ENCODE results near the gene C2CD5. TPM values are rescaled to one million over a fixed set of nuclear protein-coding genes. Genes with fewer than 3 reads are reported as not detected.
"Not testable (repeated sequence)": the region's sequence is repeated elsewhere in the genome, so short reads cannot be mapped to it uniquely, and the experiment has no call there.

The C2CD5 gene
- polyA plus RNA-seq, 10 donors: 22.0 to 51.2 (median 32.0) TPM

DNA sequence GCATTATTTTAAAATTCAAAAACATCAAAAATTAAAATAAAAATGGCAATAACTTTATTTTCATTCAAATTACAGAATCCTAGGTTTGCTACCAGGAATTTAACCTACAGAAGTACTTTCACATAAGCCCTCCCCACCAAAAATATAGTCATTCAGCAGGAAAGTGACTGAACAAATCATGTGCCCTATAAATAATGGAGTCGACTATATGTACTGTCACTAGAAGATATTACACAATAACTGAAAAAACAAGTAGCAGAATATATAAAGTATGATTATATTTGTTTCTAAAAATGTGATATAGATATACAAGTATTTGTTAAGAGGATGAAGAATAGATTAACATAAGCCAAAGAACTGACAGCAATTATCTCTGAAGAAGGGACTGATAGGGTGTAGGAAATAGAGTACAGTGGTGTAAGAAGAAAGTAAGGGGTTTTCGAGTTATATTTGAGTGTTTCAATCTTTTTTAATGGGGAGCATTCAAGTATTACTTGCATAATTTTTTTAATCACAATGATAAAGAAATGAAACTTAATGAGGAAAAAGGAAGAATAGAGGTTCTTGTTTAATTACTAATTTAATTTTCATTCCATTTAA lies 7.9 kb downstream of the C2CD5 start:
- DNase-seq: no peak

DNA sequence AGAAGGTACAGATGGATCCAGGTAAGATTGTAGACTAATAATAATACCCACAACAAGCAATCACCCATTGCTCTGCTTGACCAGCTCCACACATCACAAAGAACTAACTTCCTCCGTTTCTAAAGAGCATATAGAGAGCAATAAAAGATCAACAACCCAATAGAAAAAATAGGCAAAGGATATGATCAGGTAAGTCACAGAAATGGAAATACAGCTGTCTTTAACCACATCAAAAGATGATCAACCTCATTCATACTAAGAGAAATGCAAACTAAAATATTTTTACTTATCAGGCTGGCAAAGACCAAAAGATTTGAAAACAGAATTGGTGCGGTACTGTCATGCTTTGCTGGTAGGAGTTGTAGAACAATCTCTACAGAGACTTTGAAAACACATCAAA lies 8.9 kb downstream of the C2CD5 start:
- no peak for DNase-seq

DNA sequence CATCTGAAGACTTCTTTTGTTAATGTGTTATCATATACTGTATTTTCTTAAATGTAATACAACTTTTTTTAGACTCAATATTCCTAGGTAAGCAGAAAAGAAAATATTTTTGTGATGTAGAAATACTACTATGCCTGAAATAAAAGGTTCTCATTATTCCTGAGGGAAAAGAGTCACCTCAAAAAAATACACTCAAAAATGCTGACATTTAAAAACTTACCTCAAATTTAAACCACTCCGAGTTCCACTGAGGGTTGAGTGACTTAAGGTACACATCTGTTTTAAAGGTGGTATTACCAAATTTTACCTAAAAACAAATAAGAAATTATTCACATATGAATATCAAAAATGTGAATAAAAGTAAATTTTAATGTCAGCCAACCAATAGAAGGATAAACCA lies 9.3 kb downstream of the C2CD5 start:
- no peak for DNase-seq

DNA sequence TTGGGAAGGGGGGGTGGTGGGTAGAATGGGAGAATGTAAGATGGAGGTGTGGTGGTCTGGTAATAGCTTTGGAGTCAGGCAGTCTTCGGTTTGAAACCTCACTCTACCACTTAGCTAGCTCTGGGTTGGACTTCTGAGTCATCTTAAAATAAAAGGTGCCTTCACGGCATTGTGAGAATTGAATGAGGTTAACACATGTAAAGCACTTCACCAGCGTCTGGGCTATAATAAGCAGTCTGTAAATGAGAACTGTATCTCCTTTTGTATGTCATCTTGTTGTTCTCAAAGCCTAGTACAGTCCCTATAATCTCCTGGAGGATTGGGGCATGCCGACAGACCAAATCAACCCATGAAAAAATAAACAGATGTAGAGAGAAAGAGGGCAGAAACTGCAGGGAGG lies 11.2 kb downstream of the C2CD5 start:
- DNase-seq: no peak

DNA sequence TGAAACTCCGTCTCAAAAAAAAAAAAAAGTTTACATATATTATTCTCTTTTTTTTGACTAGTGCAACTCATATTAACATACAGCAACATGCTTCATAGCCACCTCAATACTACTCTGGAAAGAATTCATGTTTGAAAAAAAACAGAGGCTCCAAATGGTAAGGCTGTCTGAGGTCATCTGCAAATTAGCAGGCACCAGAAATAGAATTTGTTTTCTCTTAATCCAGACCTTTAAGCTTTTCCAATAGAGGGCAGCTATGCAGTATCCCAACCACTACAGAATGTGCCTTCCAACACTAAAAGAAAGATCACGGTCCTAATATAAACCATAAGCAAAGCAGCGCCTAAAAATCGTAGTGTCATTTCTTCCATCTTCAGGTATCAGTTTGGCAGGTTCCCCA lies 12.0 kb downstream of the C2CD5 start:
- no peak for DNase-seq

DNA sequence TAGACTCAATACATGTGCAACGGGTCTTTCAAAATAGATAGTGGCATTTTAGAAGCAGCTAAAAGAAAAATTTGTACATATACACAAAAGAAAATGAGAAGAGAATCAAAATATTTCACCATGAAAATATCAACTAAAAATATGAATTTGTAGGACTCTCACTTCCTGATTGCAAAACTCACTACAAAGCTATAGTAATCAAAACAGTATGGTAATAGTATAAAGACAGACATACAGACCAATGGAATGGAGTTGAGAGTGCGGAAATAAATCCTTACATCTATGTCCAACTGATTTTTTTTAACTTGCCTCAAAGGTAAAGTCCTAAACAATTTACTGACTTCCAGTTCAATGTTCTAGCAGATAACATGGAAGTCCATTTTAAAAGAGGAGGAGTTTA lies 13.1 kb downstream of the C2CD5 start:
- DNase-seq: no peak

DNA sequence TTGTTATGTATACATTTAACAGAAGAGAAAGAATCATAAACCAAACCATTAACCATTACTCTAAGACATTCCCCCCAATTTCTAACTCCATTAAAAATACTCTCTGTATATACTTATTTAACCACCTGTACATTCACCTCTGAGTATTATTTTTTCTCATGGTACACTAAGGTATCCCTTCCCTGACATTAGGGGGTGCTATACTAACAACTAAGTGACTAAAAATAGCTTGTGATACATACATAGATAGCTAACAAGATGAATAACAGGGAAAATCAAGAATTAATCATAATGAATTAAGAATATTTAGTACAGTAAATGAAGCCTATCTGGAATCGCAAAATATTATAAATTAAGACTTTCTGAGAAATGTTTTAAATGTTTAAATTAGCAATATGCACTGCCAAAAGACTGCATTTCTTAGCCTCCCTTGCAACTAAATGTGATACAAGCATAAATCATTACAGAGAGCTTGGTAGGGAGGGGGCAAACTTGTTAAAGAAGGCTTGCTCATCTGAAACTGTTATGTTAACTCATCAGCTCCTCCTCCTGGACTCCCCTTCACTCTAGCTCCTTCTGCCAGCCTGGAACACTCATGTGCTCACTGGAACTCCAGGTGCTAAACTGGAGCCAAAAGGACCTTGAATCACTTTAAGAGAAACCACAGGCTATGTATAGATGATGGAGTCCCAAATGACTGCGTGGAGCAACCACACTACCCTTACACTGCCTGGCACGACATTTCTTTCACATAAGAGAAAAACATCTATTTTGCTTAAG lies 14.9 kb downstream of the C2CD5 start:
- no peak for DNase-seq

DNA sequence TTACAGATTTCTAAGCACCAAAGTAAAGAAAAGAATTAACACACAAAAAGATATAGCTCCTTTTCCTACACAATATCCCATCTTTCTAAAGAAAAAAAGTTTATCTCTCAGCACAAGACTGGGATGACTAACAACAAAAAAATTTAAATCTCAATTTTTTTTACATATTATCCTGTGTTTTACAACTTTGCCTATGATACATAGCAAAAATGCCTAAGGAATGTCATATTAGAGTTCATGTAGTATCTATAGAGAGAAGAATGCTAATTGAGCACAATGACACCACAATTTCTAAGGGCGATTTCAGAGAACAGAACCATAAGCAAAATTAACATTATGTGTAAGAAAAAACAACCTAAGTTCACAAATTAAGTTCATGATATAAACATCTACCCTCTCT lies 16.3 kb downstream of the C2CD5 start:
- DNase-seq: peak in 1 of 3 donors; percentile 59

DNA sequence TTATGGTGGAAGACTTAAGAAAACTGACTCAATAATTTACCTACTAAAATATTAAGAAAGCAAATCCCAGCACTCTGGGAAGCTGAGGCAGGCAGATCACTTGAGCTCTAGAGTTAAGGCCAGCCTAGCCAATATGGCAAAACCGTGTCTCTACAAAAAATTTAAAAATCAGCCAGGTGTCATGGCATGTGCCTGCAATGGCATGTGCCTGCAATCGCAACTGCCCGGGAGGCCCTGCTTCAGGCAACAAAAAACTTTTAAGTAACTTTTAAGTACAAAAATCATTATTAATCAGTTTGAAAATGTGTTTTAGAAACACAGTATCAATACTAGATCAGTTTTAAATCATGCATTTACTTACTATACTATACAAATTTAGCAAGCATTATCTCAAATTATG lies 17.5 kb downstream of the C2CD5 start:
- DNase-seq: no peak

DNA sequence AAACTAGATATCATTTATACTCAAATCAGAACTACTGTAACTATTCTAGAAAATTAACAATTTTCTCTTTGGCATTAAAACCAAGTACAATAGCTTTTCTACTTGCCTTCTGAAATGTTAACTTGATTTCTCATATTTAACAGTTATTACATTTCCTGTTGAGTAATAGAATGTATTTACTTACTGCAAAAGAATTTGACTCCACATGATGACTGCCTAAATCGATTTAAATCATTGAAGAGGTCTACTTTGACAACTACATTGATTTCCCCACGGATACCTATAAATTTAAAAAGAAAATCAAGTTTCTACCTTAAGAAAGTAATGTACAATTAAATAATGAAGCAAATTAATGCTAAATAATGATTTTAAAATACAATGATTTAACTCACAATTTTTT lies 18.9 kb downstream of the C2CD5 start:
- DNase-seq: no peak

DNA sequence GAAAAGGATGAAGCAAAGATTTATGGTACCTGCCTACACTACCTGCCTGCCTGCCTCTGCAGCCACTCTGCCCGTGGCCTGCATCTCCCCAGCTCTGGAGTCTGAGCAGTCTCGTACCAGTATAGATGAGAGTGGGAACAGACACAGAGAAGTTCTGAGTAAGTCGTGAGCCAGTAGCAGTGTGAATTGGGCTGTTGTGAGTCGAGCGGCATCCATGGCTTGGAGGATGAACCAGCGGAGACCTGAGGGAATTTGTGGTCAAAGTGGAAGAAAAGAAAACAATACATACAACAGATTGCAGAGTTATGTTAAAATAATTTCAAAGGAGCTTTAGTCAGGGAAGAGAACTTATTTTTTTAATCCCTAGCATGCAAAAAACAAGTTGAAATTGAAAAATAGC lies 25.3 kb downstream of the C2CD5 start:
- no peak for DNase-seq

DNA sequence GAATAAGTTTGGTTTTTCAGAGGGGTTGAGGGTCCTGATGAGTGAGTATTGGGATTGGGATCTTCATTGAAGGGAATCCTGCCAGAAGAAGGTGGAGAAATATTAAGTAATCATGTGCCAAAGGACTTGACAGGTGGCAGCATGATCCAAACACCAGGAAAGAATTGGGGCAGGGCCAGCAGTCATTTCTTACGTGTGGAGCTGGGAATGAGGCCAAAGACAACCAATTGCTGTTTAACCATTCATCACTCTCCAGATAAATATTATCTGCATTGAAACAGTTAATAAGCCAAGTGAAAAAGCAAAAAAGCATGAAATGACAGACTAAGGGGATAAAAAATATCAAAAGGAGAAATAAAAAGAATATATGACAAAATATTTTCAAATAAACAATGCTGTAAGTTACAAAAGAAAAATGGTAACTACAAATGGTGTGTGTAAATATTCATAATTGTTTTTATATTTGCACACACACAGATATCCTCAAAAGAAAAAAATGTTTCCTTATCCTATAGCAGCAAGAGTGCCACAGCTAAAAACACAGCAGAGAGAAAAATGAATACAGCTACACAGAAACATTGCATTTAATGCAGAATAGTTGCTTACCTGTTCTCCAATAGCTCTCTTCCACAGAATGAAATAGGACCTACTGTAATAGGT lies 26.2 kb downstream of the C2CD5 start:
- DNase-seq: no peak

DNA sequence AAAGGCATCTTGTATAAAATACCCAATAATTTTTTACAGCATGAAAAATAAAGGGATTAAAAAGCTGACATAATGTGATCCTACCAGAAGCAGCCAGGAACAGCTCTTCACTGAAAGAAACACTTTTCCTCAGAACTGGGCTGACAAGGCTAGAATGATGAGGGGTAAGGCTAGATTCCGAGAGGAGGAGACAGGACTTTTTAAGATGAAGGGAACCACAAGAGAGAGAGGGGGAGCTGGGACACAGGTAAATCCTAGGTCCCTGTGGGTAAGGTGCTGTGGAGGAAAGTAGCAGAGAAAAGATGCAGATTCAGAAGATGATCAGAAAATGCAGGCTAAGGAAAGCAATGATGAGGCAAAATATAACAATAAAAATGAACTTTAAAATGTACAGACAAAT lies 29.5 kb downstream of the C2CD5 start:
- no peak for DNase-seq

DNA sequence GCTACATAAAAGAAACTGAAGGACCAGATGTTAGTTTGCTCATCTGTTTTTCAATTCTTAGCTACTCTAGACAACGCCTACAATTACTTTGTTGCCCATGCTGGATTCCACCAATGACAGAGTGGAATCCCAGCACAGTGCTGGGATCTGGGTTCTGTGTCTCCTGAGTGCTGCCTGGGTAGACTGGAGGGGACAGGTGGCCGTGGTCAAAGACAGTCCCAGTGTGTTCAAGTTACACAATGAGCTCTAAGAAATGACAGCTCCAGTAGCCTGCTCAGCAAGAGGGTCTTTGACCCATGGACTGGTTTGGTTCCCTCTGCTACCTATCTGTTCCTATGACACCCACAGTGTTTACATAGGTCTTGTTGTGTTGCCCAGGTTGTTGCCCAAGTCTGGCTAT lies 38.5 kb downstream of the C2CD5 start:
- DNase-seq: no peak

DNA sequence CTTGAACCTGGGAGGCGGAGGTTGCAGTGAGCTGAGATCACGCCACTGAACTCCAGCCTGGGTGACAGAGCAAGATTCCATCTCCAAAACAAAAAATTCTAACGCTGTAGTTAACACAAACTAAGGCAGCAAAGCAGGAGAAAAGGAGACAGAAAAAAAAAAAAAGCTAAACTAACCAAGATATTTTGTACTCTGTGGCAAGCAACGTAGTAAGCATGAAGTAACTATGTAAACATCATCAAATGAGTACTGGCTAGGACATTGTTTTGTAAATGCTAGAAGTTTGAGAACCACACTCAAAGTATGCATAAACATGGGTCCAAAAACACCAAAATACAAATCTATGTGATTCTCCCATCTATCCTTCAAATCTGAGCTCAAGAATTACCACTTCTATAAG lies 44.2 kb downstream of the C2CD5 start:
- DNase-seq: no peak

DNA sequence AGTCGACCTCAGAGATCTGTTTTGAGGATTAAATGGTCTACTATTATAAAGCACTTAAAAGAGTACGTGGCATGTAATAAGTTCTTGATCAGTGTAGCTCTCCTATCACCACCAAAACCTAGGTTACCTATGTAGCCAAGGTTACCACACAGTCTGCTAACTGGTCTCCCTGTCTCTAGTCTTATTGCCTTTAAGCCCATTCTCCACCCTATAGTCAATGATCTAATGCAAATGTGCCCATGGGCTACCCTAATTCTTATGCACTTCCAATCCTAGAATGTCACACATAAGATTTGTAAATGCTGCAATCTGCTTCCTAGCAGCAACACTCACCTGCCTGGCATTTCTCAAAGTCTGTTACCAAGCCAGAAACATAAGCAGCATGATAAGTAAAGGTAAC lies 44.9 kb downstream of the C2CD5 start:
- no peak for DNase-seq

DNA sequence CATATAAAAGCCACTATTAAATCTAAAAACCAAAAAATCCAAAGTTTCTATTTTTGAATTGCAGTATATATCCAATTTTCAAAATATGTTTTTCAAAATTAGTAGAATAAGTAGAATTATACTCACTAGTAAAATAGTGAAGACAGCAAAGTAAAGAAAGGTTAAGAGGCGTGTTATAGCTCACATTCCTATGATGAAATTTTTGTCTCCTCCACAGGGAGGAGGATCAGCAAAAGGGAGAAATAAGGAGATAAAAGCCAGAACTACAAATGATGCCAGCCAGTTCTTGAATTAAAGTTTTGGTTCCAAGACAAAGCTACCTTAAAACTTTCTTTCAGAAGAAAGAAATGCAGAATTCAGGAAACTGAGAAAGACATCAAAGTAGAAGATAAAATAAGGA lies 50.0 kb downstream of the C2CD5 start:
- DNase-seq: no peak

DNA sequence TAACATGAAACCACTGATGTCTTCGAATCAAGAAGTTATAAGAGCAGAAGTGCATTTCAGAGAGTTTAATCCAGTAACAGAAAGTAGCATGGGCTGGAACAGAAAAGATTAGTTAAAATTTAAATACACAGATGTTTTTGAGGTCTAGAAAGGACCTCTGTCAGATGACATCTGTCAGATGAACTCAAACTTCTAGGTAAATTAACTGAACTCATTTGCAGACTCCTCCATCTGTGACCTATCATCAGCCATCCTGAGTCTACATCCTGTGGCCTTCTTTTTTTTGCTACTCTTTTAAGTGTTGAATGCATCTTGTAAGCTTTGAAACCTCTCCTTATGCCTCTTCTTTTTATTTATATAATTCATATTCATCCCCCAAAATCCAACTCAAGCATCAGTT lies 53.3 kb downstream of the C2CD5 start:
- no peak for DNase-seq

DNA sequence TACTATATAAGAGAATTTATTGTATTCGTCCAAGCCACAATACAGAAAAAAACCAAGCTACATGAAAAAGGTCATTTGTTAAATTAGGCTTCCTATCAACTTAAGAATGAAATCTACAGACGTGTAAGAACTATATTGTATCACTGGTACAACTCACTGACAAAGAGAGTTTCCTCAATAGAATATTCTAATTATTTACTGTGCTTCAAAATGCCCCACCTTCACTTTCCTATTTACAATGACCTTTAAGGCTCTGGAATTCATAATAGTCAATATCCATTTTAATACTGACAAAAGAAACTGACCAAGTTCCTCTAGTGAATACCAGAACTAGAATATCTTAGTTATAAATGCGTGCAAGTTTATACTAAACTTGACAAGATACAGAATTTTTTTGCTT lies 55.9 kb downstream of the C2CD5 start:
- no peak for DNase-seq

DNA sequence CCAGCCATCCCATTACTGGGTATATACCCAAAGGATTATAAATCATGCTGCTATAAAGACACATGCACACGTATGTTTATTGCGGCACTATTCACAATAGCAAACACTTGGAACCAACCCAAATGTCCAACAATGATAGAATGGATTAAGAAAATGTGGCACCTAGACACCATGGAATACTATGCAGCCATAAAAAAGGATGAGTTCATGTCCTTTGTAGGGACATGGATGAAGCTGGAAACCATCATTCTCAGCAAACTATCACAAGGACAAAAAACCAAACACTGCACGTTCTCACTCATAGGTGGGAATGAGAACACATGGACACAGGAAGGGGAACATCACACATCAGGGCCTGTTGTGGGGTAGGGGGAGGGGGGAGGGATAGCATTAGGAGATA lies 56.7 kb downstream of the C2CD5 start:
- not testable (repeated sequence) for DNase-seq

DNA sequence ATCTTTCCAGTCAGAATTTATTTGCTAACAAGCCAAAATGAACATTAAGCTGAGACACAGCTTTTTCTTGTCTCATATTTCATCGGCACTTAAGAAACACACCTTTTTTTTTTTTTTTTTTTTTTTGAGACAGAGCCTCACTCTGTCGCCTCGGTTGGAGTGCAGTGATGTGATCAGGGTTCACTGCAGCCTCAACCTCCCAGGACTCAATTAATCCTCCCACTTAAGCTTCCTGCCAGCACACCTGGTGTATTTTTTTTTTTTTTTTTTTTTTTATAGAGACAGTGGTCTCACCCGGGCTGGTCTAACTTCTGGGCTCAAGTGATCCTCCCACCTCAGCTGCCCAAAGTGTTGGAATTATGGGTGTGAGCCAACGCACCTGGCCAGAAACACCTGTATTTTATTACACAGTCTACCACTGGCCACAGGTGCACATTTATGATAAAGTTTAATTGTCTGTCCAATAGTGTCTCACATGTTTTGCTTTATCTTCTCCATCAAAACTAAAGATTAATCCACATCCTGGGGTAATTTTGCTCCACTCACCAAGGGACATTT lies 62.7 kb downstream of the C2CD5 start:
- DNase-seq: no peak

DNA sequence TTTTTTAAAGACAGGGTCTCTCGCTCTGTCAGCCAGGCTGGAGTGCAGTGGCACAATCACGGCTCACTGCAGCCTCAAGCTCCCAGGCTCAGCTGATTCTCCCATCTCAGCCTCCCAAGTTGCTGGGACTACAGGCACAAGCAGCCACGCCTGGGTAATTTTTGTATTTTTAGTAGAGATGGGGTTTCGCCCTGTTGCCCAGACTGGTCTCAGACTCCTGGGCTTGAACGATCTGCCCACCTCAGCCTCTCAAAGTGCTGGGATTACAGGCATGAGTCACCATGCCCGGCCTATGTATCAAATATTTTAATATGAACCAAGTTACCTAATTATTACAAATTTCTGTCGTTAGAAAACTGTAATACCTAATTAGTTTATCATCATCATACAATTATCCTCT lies 63.5 kb downstream of the C2CD5 start:
- not testable (repeated sequence) for DNase-seq

DNA sequence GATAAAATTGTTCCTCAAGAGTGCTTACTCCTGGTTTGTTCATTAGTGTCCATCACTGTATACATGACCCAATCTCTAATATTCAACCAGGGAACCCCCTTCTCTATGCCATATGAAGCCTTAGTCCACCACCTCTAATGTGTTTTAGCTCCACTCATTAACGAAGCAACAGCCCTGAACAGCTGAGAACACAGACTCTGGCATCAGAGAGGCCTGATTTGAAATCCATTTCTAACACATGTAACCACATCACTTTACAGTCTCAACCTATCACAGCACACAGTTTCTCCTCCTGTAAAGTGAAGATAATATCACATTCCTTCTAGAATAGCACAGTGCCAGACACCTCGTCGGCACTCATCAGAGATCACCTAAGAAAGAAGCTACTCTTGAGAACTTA lies 64.3 kb downstream of the C2CD5 start:
- no peak for DNase-seq
